ENCODE data around the gene CYTH3. TPM values are rescaled to one million over a fixed set of nuclear protein-coding genes. Genes with fewer than 3 reads are reported as not detected.
"Not testable (repeated sequence)": the region's sequence is repeated elsewhere in the genome, so short reads cannot be mapped to it uniquely, and the experiment has no call there.

The CYTH3 gene
- total RNA-seq, 5 donors from 2014 or later (not counting 1 experiment from before 2014, with no cell fraction given): 5.0 to 16.3 (median 12.5) TPM

DNA sequence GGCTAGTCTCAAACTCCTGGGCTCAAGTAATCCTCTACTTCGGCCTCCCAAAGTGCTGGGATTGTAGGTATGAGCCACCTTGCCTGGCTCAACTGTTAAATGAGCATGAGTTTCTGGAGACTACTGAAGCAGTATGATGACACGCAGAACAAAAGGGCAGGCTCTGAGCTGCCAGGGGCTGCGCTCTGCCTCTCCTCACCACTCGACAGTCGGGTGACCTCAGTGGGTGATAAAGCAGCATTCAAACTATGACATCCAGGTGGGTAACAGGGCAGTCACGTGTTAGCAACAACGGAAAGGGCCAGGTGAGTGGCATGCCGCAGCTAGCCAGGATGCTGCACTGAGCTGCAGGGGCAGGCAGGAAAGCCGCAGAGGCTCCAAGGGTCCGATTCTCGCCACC, 71.5 kb downstream of the CYTH3 start:
- Histone ChIP-seq H3K36me3 (ENCODE audit: control insufficient read depth in 2 of 2, extremely low read depth in 1 of 2, insufficient read depth in 1 of 2, low read length in 1 of 2) (no peaks in the 10 kb centered on the region), H3K9me3 (no peaks in the 10 kb centered on the region), H3K27ac (ENCODE audit: low read length) (no peak overlapping the region), H3K4me1 (ENCODE audit: control insufficient read depth in 1 of 2, extremely low read depth in 1 of 2, insufficient read depth in 2 of 2, low read length in 2 of 2) (no peaks in the 10 kb centered on the region), H3K27me3 (replicated peaks in 1 of 2; ENCODE audit: control insufficient read depth in 2 of 2, extremely low read depth in 1 of 2, insufficient read depth in 2 of 2, low read length in 1 of 2) (peaks cover 0 to 3% of the 10 kb centered on the region in 2 experiments), H3K4me3 (ENCODE audit: control insufficient read depth in 1 of 2, extremely low read depth in 1 of 2, low read length in 1 of 2) (no peak overlapping the region)
- WGBS (ENCODE audit: insufficient coverage): 95% methylated on average over 5 of the region's 11 CpGs
- ChIA-PET POLR2A (no interaction called here), CTCF (no interaction called here)
- DNase-seq (no peak), ATAC-seq (replicated peaks in 1 of 4) (no peak)
- Mint-ChIP-seq H3K4me1 (peaks cover 0 to 1% (median 0%) of the 10 kb centered on the region in 3 donors), H3K9me3 (no peaks in the 10 kb centered on the region), H3K27ac (no peak overlapping the region), H3K4me3 (no peak overlapping the region), H3K27me3 (no peaks in the 10 kb centered on the region), H3K36me3 (no peaks in the 10 kb centered on the region)

DNA sequence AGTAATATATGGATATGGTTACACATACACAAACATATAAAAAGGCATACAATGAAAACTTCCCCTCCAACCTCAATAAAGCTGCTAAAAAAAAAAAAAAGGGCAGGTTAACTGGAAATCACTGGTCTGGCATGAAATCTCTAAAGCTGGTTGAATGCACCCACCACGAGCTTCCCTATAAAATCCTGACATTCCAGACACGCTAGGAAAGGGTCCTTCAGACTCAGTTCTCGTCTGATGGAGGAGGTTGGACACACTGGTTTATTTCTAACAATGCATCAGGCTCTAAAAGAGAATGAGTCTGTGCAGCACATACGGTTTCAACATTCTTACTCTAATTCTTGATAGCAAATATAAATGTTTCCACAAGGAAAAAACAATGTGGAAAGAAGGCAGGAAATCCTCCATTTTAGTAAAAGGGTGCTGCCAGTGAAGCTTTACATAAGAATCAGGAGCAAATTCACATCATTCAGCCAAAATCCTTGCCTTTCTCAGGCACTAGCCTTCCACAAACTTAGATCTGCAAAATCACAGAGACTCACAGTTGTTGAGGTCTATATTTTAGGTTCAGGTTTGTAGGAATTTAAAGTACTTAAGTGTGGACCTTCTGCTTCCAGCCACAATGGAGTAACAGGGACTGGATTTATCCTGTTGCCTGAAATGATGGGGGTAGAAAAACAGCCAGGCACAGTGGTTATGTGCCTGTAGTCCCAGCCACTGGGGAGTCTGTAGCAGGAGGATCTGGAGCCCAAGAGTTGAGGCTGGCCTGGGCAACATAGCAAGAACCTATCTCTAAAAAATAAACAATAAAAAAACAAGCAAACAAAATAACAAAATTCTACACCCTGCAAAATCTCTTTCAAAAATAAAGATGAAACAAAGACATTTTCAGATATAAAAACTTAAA, 73.5 kb downstream of the CYTH3 start:
- Histone ChIP-seq H3K27ac (ENCODE audit: low read length) (no peak overlapping the region), H3K36me3 (ENCODE audit: control insufficient read depth in 2 of 2, extremely low read depth in 1 of 2, insufficient read depth in 1 of 2, low read length in 1 of 2) (no peaks in the 10 kb centered on the region), H3K27me3 (replicated peaks in 1 of 2; ENCODE audit: control insufficient read depth in 2 of 2, extremely low read depth in 1 of 2, insufficient read depth in 2 of 2, low read length in 1 of 2) (peaks cover 0 to 3% of the 10 kb centered on the region in 2 experiments), H3K4me3 (ENCODE audit: control insufficient read depth in 1 of 2, extremely low read depth in 1 of 2, low read length in 1 of 2) (no peak overlapping the region), H3K4me1 (ENCODE audit: control insufficient read depth in 1 of 2, extremely low read depth in 1 of 2, insufficient read depth in 2 of 2, low read length in 2 of 2) (no peaks in the 10 kb centered on the region), H3K9me3 (no peaks in the 10 kb centered on the region)
- H3K27me3 Mint-ChIP-seq: no peaks in the 10 kb centered on the region
- DNase-seq (no peak), ATAC-seq (replicated peaks in 1 of 4) (no peak)
- CTCF ChIA-PET: interaction anchor here in 1 of 2 donors (0.6 kb wide), 2 partner anchors 53 to 414 kb away, joined by 3 to 6 read pairs; no protein-coding TSS in a partner anchor
- no peaks in the 10 kb centered on the region for H3K9me3 Mint-ChIP-seq
- POLR2A ChIA-PET: interaction anchor here in 1 of 2 donors (0.6 kb wide), 1 partner anchor 686 kb away, joined by 4 read pairs; no protein-coding TSS in a partner anchor
- no peak overlapping the region for H3K27ac Mint-ChIP-seq
- H3K36me3 Mint-ChIP-seq: no peaks in the 10 kb centered on the region
- WGBS (ENCODE audit: insufficient coverage): no CpG with 5 or more reads among the region's 4 CpGs
- peaks cover 0 to 6% (median 0%) of the 10 kb centered on the region in 3 donors for H3K4me1 Mint-ChIP-seq
- no peak overlapping the region for H3K4me3 Mint-ChIP-seq

DNA sequence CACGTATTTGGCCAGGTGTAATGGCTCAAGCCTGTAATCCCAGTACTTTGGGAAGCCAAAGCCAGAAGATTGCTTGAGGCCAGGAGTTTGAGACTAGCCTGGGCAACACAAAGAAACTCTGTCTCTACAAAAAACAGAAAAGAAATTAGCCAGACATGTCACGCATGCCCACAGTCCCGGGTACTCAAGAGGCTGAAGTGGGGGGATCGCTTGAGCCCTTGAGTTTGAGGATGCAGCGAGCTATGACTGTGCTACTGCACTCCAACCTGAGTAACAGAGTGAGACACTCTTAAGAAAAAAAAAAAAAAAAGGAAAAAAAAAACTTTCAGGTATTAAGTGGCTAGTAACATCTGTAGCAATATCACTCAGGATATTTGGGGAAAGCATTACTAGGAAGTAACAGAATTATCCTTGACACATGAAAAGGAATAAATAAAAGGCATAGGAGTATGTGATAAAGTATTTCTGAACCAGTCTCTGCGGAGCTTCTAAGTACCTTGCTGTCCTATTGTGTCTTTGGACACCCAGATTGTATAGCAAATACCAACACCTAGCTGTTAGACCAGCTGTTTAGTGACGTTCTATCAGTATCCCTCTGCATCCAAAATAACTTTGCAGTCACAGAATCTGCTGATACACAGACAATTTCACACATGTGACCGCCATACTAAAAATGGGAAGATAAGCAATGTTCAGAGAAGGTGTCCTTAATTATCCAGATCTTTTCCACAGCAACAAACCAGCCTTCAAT, 74.4 kb downstream of the CYTH3 start:
- no peak overlapping the region for H3K27ac ChIP-seq (ENCODE audit: low read length)
- no peaks in the 10 kb centered on the region for H3K4me1 ChIP-seq (ENCODE audit: control insufficient read depth in 1 of 2, extremely low read depth in 1 of 2, insufficient read depth in 2 of 2, low read length in 2 of 2)
- WGBS (ENCODE audit: insufficient coverage): 100% methylated on average over 1 of the region's 8 CpGs
- POLR2A ChIA-PET: interaction anchor here in 1 of 2 donors (0.6 kb wide), 1 partner anchor 687 kb away, joined by 4 read pairs; no protein-coding TSS in a partner anchor
- H3K4me3 ChIP-seq (ENCODE audit: control insufficient read depth in 1 of 2, extremely low read depth in 1 of 2, low read length in 1 of 2): no peak overlapping the region
- peaks cover 0 to 3% of the 10 kb centered on the region in 2 experiments for H3K27me3 ChIP-seq (replicated peaks in 1 of 2; ENCODE audit: control insufficient read depth in 2 of 2, extremely low read depth in 1 of 2, insufficient read depth in 2 of 2, low read length in 1 of 2)
- H3K27me3 Mint-ChIP-seq: no peaks in the 10 kb centered on the region
- no peak for DNase-seq
- no peaks in the 10 kb centered on the region for H3K9me3 ChIP-seq
- H3K4me1 Mint-ChIP-seq: peaks cover 0 to 8% (median 0%) of the 10 kb centered on the region in 3 donors
- H3K36me3 Mint-ChIP-seq: no peaks in the 10 kb centered on the region
- ATAC-seq (replicated peaks in 1 of 4): no peak
- H3K36me3 ChIP-seq (ENCODE audit: control insufficient read depth in 2 of 2, extremely low read depth in 1 of 2, insufficient read depth in 1 of 2, low read length in 1 of 2): no peaks in the 10 kb centered on the region
- H3K9me3 Mint-ChIP-seq: no peaks in the 10 kb centered on the region
- no peak overlapping the region for H3K4me3 Mint-ChIP-seq
- CTCF ChIA-PET: no interaction called here
- no peak overlapping the region for H3K27ac Mint-ChIP-seq

DNA sequence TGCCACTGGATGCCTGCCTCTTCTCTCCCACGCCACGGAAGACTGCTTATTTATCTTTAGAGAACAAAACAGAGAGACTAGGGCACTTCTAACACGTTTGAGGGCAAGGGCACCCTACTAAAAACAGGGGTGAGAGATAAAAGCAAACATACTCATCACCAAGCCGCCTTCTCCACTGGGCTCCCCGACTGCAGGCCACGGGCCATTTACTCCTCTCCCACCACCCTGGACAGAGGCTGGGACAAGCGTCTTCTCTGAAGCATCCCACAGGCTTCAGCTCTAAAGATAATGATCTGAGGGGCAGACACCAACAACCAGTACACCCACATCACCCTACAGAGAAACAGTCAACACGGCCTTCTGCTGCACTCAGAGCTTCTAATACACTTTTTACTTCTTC, 78.7 kb downstream of the CYTH3 start:
- peaks cover 0 to 8% (median 0%) of the 10 kb centered on the region in 3 donors for H3K4me1 Mint-ChIP-seq
- no peak overlapping the region for H3K27ac Mint-ChIP-seq
- H3K9me3 ChIP-seq: no peaks in the 10 kb centered on the region
- ChIA-PET POLR2A (no interaction called here), CTCF (no interaction called here)
- no peak overlapping the region for H3K4me3 ChIP-seq (ENCODE audit: control insufficient read depth in 1 of 2, extremely low read depth in 1 of 2, low read length in 1 of 2)
- H3K9me3 Mint-ChIP-seq: no peaks in the 10 kb centered on the region
- peaks cover 0 to 3% of the 10 kb centered on the region in 2 experiments for H3K27me3 ChIP-seq (replicated peaks in 1 of 2; ENCODE audit: control insufficient read depth in 2 of 2, extremely low read depth in 1 of 2, insufficient read depth in 2 of 2, low read length in 1 of 2)
- peaks cover 4 to 5% of the 10 kb centered on the region in 2 donors for H3K36me3 ChIP-seq (ENCODE audit: control insufficient read depth in 2 of 2, extremely low read depth in 1 of 2, insufficient read depth in 1 of 2, low read length in 1 of 2)
- WGBS (ENCODE audit: insufficient coverage): 76% methylated on average over 6 of the region's 8 CpGs
- H3K4me3 Mint-ChIP-seq: no peak overlapping the region
- H3K27ac ChIP-seq (ENCODE audit: low read length): no peak overlapping the region
- peaks cover 8% of the 10 kb centered on the region for H3K36me3 Mint-ChIP-seq
- H3K4me1 ChIP-seq (ENCODE audit: control insufficient read depth in 1 of 2, extremely low read depth in 1 of 2, insufficient read depth in 2 of 2, low read length in 2 of 2): no peaks in the 10 kb centered on the region
- DNase-seq: no peak
- ATAC-seq (replicated peaks in 1 of 4): no peak
- no peaks in the 10 kb centered on the region for H3K27me3 Mint-ChIP-seq

DNA sequence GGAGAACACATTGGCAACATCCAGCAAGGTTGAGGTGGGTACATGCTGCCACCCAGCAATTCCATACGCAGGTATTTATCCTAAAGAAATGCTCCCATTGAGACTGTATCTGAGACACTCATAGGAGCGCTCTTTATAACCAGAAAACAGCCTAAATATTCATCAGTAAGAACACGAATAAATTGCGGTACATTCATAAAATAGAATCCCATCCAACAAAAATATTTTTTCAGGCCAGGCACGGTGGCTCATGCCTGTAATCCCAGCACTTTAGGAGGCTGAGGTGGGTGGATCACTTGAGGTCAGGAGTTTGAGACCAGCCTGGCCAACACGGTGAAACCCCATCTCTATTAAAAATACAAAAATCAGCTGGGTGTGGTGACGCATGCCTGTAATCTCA, 81.9 kb downstream of the CYTH3 start:
- H3K27ac ChIP-seq (ENCODE audit: low read length); POLR2A ChIA-PET; H3K4me3 Mint-ChIP-seq; H3K27me3 ChIP-seq (replicated peaks in 1 of 2; ENCODE audit: control insufficient read depth in 2 of 2, extremely low read depth in 1 of 2, insufficient read depth in 2 of 2, low read length in 1 of 2); H3K27ac Mint-ChIP-seq; H3K4me1 ChIP-seq (ENCODE audit: control insufficient read depth in 1 of 2, extremely low read depth in 1 of 2, insufficient read depth in 2 of 2, low read length in 2 of 2); H3K27me3 Mint-ChIP-seq; H3K4me3 ChIP-seq (ENCODE audit: control insufficient read depth in 1 of 2, extremely low read depth in 1 of 2, low read length in 1 of 2); H3K4me1 Mint-ChIP-seq; ATAC-seq (replicated peaks in 1 of 4); DNase-seq; H3K9me3 ChIP-seq; H3K9me3 Mint-ChIP-seq; H3K36me3 ChIP-seq (ENCODE audit: control insufficient read depth in 2 of 2, extremely low read depth in 1 of 2, insufficient read depth in 1 of 2, low read length in 1 of 2): not testable (repeated sequence)
- peaks cover 21% of the 10 kb centered on the region for H3K36me3 Mint-ChIP-seq
- no CpG with 5 or more reads among the region's 7 CpGs for WGBS (ENCODE audit: insufficient coverage)
- CTCF ChIA-PET: interaction anchor here in 1 of 2 donors (0.6 kb wide), 1 partner anchor 160 kb away, joined by 6 read pairs; no protein-coding TSS in a partner anchor

DNA sequence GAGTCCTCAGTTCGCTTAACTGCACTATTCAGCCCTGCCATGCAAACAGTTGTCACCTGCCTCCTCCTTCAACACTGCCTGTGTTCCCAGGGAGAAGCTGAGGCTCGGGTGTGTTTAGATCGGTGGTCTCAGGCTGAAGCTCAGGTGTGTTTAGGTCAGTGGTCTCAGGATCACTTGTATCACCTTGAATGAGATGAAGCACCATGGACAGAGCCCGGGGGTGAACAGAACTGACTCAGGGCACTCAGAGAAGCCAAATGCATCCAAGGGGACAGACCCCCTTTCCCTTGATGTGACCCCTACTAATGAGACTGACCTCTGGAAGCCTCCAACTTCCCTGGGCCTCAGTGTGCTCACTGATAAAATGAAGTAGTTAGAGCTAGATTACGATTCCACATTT, 84.0 kb downstream of the CYTH3 start:
- Histone ChIP-seq H3K27me3 (replicated peaks in 1 of 2; ENCODE audit: control insufficient read depth in 2 of 2, extremely low read depth in 1 of 2, insufficient read depth in 2 of 2, low read length in 1 of 2) (no peaks in the 10 kb centered on the region), H3K27ac (ENCODE audit: low read length) (no peak overlapping the region), H3K4me3 (ENCODE audit: control insufficient read depth in 1 of 2, extremely low read depth in 1 of 2, low read length in 1 of 2) (no peak overlapping the region), H3K4me1 (ENCODE audit: control insufficient read depth in 1 of 2, extremely low read depth in 1 of 2, insufficient read depth in 2 of 2, low read length in 2 of 2) (no peaks in the 10 kb centered on the region), H3K9me3 (no peaks in the 10 kb centered on the region), H3K36me3 (ENCODE audit: control insufficient read depth in 2 of 2, extremely low read depth in 1 of 2, insufficient read depth in 1 of 2, low read length in 1 of 2) (peaks cover 5 to 8% of the 10 kb centered on the region in 2 donors)
- H3K4me3 Mint-ChIP-seq: no peak overlapping the region
- H3K9me3 Mint-ChIP-seq: no peaks in the 10 kb centered on the region
- peaks cover 23% of the 10 kb centered on the region for H3K36me3 Mint-ChIP-seq
- CTCF ChIA-PET: no interaction called here
- no peaks in the 10 kb centered on the region for H3K27me3 Mint-ChIP-seq
- WGBS (ENCODE audit: insufficient coverage): no CpG with 5 or more reads among the region's 5 CpGs
- POLR2A ChIA-PET: no interaction called here
- no peaks in the 10 kb centered on the region for H3K4me1 Mint-ChIP-seq
- DNase-seq (no peak), ATAC-seq (replicated peaks in 1 of 4) (no peak)
- H3K27ac Mint-ChIP-seq: no peak overlapping the region
